HepG2 (cell line): ENCODE data around the gene MOB4. TPM values are rescaled to one million over a fixed set of nuclear protein-coding genes. Genes with fewer than 3 reads are reported as not detected.

Experiments used
- ATAC-seq: fragments of 200-7000 bp; cut with Tn5 transposase; 3 replicates; pipeline ENCODE4 v1.9.1; 2020; ENCODE audit warnings: mild to moderate bottlenecking, moderate library complexity
- BruUV-seq: library from RNA; stranded (reverse); fragments of 400-500 nt; replicated peaks from 2 replicates; lab custom pipeline; 2021; lab: Mats Ljungman, UMichigan
- CTCF ChIA-PET: fragments of 300-600 bp; formaldehyde crosslinking; extraction: SDS; loops from one replicate; lab custom pipeline; 2021; ENCODE audit warnings: low total read pairs, inconsistent platforms, low intra/inter-chr PET ratio; lab: Yijun Ruan, JAX
- POLR2A ChIA-PET: fragments of 350-600 bp; sonication (Branson Sonifier 250); formaldehyde crosslinking; loops from one replicate; lab custom pipeline; 2020; ENCODE audit warnings: antibody characterized with exemption, inconsistent platforms; lab: Yijun Ruan, JAX
- DNase-seq: peaks from one replicate; pipeline ENCODE4 v3.0.0-alpha.2; 2015; ENCODE audit warnings: low spot score
- FAIRE-seq: peaks from 3 replicates; lab custom pipeline; 2011; peaks lifted over from hg19 to GRCh38; lab: Jason Lieb, UNC
- H2AFZ ChIP-seq: one replicate; pipeline ENCODE4 v1.6.1; 2011; ENCODE audit warnings: low read length, inconsistent platforms
- H3K27ac ChIP-seq: fragments of 300-600 bp; 3 replicates; pipeline ENCODE4 v1.8.0; 2011; ENCODE audit warnings: mixed run types, mild to moderate bottlenecking, mixed read lengths, low read length, inconsistent platforms; ENCODE audit not compliant: insufficient read depth; ENCODE audit errors: extremely low read length
- H3K27me3 ChIP-seq, 2 experiments: fragments of 200-600 bp in 1 of 2; 2 replicates in 1 of 2; 3 replicates in 1 of 2; pipeline versions ENCODE4 v1.6.0 to v1.8.0; 2011; ENCODE audit warnings: low read length in 2 of 2, mild to moderate bottlenecking in 2 of 2, moderate library complexity in 2 of 2, inconsistent platforms in 1 of 2; ENCODE audit not compliant: insufficient read depth in 2 of 2, control insufficient read depth in 1 of 2
- H3K36me3 ChIP-seq, 2 experiments: fragments of 200-600 bp in 1 of 2; replicated peaks in 1 of 2; 2 replicates in 1 of 2; 3 replicates in 1 of 2; pipeline versions ENCODE4 v1.5.1 to v1.8.0; 2011; ENCODE audit warnings: low read length in 2 of 2, inconsistent platforms in 1 of 2; ENCODE audit not compliant: insufficient read depth in 2 of 2, control insufficient read depth in 1 of 2
- H3K4me1 ChIP-seq: 2 replicates; pipeline ENCODE4 v1.5.1; 2012; ENCODE audit warnings: low read length, inconsistent platforms; ENCODE audit not compliant: insufficient read depth
- H3K4me2 ChIP-seq: 2 replicates; pipeline ENCODE4 v1.6.0; 2011; ENCODE audit warnings: low read depth, low read length, inconsistent platforms
- H3K4me3 ChIP-seq, 3 experiments: fragments of 200-600 bp in 1 of 3; sonication (generic), shearing (Covaris generic) in 1 of 3; replicated peaks in 1 of 3; 2 replicates each; pipeline ENCODE4 v1.5.1; 2011 to 2016; ENCODE audit warnings: low read length in 3 of 3, inconsistent platforms in 2 of 3, low read depth in 2 of 3, mild to moderate bottlenecking in 2 of 3, control low read depth in 1 of 3, mixed read lengths in 1 of 3; ENCODE audit not compliant: insufficient read depth in 1 of 3
- H3K79me2 ChIP-seq: one replicate; pipeline ENCODE4 v1.6.1; 2011; ENCODE audit warnings: low read length, inconsistent platforms; ENCODE audit not compliant: insufficient read depth
- H3K9ac ChIP-seq: 2 replicates; pipeline ENCODE4 v1.6.0; 2011; ENCODE audit warnings: mild to moderate bottlenecking, low read depth, low read length, inconsistent platforms; ENCODE audit not compliant: insufficient read depth
- H3K9me3 ChIP-seq: 2 replicates; pipeline ENCODE4 v1.5.1; 2012; ENCODE audit warnings: mild to moderate bottlenecking, low read length
- H4K20me1 ChIP-seq: 2 replicates; pipeline ENCODE4 v1.6.0; 2011; ENCODE audit warnings: inconsistent platforms, mild to moderate bottlenecking, low read length, moderate library complexity; ENCODE audit not compliant: insufficient read depth
- ARID2 ChIP-seq: sonication (generic); formaldehyde crosslinking; IDR thresholded peaks from 2 replicates; pipeline ENCODE4 v1.8.1; 2022; ENCODE audit warnings: mild to moderate bottlenecking, missing genetic modification reagents, borderline replicate concordance
- NBN ChIP-seq: fragments of 450-650 bp; conservative IDR thresholded peaks from 2 replicates; pipeline ENCODE4 v1.6.1; 2017
- SATB2 ChIP-seq: sonication (generic); formaldehyde crosslinking; IDR thresholded peaks from 2 replicates; pipeline ENCODE4 v1.5.0; 2020; ENCODE audit warnings: missing genetic modification reagents
- ZNF121 ChIP-seq: sonication (generic); formaldehyde crosslinking; IDR thresholded peaks from 2 replicates; pipeline ENCODE4 v1.5.0; 2020; ENCODE audit warnings: mild to moderate bottlenecking, missing genetic modification reagents
- ZNF749 ChIP-seq: sonication (generic); formaldehyde crosslinking; IDR thresholded peaks from 2 replicates; pipeline ENCODE4 v1.8.0; 2022; ENCODE audit warnings: mild to moderate bottlenecking, missing genetic modification reagents, moderate library complexity, borderline replicate concordance
- ZNF816 ChIP-seq: sonication (generic); formaldehyde crosslinking; IDR thresholded peaks from 2 replicates; pipeline ENCODE4 v1.8.0; 2022; ENCODE audit warnings: missing genetic modification reagents, mild to moderate bottlenecking, borderline replicate concordance
- in situ Hi-C: cut with HindIII; loops from 2 replicates; pipeline ENCODE4 v1.10.0; 2017; ENCODE audit warnings: low pct_unique_long_range_greater_than_20kb; ENCODE audit not compliant: extremely low pct_ligation_motif_present
- intact Hi-C: fragments of 100-400 bp; cut with micrococcal nuclease; formaldehyde crosslinking; loops from one replicate; pipeline ENCODE4 v1.10.0; 2022; ENCODE audit not compliant: unreplicated experiment
- polyA plus RNA-seq, 8 experiments: library from polyadenylated mRNA; depleted of rRNA in 3 of 8; stranded (reverse) in 7 of 8; unstranded in 1 of 8; fragments of >200 nt; fragmentation: Illumina TruSeq in 4 of 8; extraction: Trizol in 4 of 8; gene quantifications; 2 replicates each; pipeline versions ENCODE4 v1.2.1 to v1.2.3, GENCODE V29; 2011 to 2016; ENCODE audit warnings: low read depth in 4 of 8, missing spikeins in 1 of 8, mixed read lengths in 1 of 8; ENCODE audit not compliant: insufficient read depth in 1 of 8
- total RNA-seq, 5 experiments: library from RNA; depleted of rRNA; stranded (reverse); fragments of >200 nt; fragmentation: Illumina TruSeq; extraction: Trizol; gene quantifications; 2 replicates each; pipeline ENCODE4 v1.2.3, GENCODE V29; 2016; ENCODE audit warnings: low read depth in 1 of 5
- TF ChIP-seq, protein P1 (sequence below): sonication (generic); formaldehyde crosslinking; IDR thresholded peaks from 2 replicates; pipeline ENCODE4 v1.5.0; 2020; ENCODE audit warnings: missing genetic modification reagents
- TF ChIP-seq, protein P2 (sequence below): sonication (generic); formaldehyde crosslinking; IDR thresholded peaks from 2 replicates; pipeline ENCODE4 v1.5.0; 2020; ENCODE audit warnings: mild to moderate bottlenecking, missing genetic modification reagents

MOB4 gene
- total and polyA plus RNA-seq, 2 of the 13 experiments (the other 11 are each of a cell fraction or from before 2014, with no cell fraction given) = 35.7 to 38.6 TPM

DNA sequence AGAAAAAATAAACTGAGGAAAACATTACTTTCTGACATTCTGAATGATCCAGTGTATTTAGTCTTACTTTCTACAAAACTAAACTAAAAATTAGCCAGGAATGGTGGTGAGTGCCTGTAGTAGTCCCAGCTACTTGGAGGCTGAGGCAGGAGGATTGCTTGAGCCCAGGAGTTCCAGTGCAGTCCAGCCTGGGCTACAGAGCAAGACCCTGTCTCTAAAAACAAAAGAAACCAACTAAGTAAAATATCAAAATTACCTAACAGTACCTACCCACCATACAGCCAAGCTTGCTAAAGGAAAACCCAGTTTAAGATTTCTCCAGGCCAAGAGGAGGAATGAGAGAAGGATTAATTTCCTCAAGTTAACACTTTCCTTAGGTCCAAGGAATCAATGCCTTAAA lies 19.2 kb upstream of the MOB4 start:
- ChIA-PET POLR2A (interaction anchor here (1.6 to 2.6 kb wide), 4 partner anchors 16 to 61 kb away, joined by 4 to 29 read pairs (median 10); partner anchors contain the start of genes COQ10B, MOB4 and SF3B1), CTCF (no interaction called here)
- TF ChIP-seq, protein P1, sequence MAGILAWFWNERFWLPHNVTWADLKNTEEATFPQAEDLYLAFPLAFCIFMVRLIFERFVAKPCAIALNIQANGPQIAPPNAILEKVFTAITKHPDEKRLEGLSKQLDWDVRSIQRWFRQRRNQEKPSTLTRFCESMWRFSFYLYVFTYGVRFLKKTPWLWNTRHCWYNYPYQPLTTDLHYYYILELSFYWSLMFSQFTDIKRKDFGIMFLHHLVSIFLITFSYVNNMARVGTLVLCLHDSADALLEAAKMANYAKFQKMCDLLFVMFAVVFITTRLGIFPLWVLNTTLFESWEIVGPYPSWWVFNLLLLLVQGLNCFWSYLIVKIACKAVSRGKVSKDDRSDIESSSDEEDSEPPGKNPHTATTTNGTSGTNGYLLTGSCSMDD (CRISPR knock-in tag) = no peak
- 0 out of 2 replicates have a peak, but pooled peaks have one; percentile 20 for TF ChIP-seq ARID2 (CRISPR knock-in tag)
- TF ChIP-seq SATB2 (CRISPR knock-in tag) = no peak
- no peak for TF ChIP-seq NBN
- TF ChIP-seq, protein P2, sequence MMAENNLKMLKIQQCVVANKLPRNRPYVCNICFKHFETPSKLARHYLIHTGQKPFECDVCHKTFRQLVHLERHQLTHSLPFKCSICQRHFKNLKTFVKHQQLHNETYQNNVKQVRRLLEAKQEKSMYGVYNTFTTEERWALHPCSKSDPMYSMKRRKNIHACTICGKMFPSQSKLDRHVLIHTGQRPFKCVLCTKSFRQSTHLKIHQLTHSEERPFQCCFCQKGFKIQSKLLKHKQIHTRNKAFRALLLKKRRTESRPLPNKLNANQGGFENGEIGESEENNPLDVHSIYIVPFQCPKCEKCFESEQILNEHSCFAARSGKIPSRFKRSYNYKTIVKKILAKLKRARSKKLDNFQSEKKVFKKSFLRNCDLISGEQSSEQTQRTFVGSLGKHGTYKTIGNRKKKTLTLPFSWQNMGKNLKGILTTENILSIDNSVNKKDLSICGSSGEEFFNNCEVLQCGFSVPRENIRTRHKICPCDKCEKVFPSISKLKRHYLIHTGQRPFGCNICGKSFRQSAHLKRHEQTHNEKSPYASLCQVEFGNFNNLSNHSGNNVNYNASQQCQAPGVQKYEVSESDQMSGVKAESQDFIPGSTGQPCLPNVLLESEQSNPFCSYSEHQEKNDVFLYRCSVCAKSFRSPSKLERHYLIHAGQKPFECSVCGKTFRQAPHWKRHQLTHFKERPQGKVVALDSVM (CRISPR knock-in tag) = peak; percentile 72
- peak; percentile 21; the same call in 1 of the 2 replicates for TF ChIP-seq ZNF816 (CRISPR knock-in tag)
- no peak for TF ChIP-seq ZNF749 (CRISPR knock-in tag)
- peak; percentile 54; the same call in 1 of the 2 replicates for TF ChIP-seq ZNF121 (CRISPR knock-in tag)
- intact Hi-C loops = no loop called here
- ATAC-seq = no peak
- no peak for FAIRE-seq
- H3K79me2 ChIP-seq = peaks cover 88% of the 10 kb centered on the region
- peak overlapping the region; percentile 99 for H3K9ac ChIP-seq
- in situ Hi-C loops = no loop called here
- H3K4me2 ChIP-seq = peak overlapping the region; percentile 92
- no peak overlapping the region for H3K27ac ChIP-seq
- no peaks in the 10 kb centered on the region for H3K9me3 ChIP-seq
- peaks cover 27 to 66% of the 10 kb centered on the region in 2 experiments for H3K36me3 ChIP-seq
- no peaks in the 10 kb centered on the region; a peak in 1 of 5 replicates for H3K27me3 ChIP-seq
- BruUV-seq = no TSS peak
- peaks cover 61% of the 10 kb centered on the region for H4K20me1 ChIP-seq
- H3K4me1 ChIP-seq = peaks cover 67% of the 10 kb centered on the region
- peak overlapping the region; percentile 68 to 96 (median 95) for H3K4me3 ChIP-seq
- H2AFZ ChIP-seq = no peak overlapping the region
- DNase-seq = no peak
